M059J (cell line): ENCODE data around the gene ST6GALNAC6. TPM values are rescaled to one million over a fixed set of nuclear protein-coding genes. Genes with fewer than 3 reads are reported as not detected.

Experiments
- DNase-seq: peaks from one replicate; pipeline ENCODE4 v3.0.0-alpha.2; 2012; ENCODE audit warnings: low read depth
- total RNA-seq: library from RNA; depleted of rRNA; stranded (reverse); fragments of >200 nt; shearing (Covaris generic); gene quantifications from 2 replicates; pipeline ENCODE4 v1.2.3, GENCODE V29; 2014; rRNA removed

Gene ST6GALNAC6
- 15.9 and 29.4 TPM in 2 replicates for total RNA-seq

DNA sequence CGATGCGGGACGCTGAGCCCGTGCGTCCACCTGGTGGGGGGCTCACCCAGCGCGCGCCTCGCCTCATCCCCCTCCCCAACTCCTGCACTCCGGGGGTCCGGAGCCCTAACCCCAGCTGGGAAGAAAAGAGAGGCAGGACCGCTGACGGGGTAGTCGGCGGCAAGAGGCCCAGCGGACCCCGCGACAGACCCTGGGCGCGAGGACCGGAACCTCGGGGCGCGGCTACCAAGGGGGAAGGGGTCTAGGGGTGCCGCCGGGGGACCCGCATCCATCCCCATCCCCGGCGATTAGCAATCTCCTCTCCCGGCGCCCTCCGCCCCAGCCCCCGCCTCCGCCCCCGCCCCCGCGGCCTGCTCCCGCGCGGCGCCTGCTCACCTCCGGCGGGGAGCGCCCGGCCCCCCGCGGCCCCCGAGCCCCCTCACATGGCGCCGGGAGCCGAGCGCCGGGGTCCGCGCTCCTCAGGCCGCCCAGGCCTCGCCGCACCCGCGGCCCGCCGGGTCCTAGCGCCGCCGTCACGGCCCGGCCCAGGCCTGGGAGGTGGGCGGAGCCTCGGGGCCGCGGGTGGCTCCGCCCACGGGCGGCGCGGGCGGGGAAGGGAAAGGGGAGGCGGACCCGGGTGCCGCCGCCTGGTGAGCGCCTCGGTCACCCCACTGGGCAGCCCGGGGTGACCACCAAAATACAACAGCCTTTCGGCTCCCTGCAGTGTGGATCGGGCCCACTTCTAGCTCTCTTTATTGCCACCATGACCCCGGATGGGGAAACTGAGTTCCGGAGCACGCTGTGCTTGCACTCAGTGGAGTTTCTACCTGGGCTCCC lies at the start of gene ST6GALNAC6:
Gene ST6GALNAC6, minus strand, starts transcription at position 476 of the 816 bp plus-strand sequence. CDS start 1,622 bp downstream, outside the sequence.
- peak; percentile 73 for DNase-seq

DNA sequence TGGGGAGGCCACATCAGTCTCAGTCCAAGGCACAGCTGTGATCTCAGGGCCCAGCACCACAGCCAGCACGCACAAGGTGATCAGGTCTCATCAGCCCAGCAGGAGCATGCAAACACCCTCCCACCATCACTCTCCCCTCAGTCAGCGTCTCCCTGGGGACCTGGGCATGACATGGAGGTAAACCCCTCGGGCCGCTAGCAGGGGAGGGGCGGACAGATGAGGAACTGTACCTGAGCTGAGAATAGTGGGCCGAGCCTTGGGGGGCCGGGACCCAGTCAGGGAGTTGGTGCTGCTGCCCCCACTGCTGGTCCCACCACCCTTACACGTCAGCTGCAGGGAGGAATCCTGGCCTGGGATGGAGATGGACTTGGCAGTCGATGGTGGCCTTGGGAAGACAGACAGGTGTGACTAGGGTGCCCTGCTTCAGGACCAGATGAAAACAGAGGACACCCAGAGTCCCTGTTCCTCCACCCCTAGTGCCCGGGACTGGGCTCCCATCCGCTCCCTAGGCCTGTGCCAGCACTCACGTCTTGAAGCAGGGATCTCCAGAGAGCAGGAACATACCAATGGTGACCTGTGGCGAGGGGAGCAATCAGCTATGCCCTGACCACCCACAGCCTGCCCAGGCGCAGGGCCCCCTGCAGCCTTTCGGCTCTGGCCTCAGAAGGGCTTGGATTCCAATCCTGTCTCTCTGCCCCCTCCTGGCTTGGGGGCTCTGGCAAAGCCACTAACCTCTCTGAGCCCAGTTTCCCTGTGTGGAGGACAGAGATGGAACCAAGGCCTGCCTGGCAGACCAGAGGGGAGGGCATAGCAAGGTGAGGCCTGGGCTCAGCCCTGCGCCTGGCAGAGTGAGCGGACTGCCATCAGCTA lies 48.7 kb upstream of the ST6GALNAC6 start:
- DNase-seq: no peak

GRCh38 chr9:127946728-127947127 lies 47.3 kb upstream of the ST6GALNAC6 start:
- DNase-seq: no peak

DNA sequence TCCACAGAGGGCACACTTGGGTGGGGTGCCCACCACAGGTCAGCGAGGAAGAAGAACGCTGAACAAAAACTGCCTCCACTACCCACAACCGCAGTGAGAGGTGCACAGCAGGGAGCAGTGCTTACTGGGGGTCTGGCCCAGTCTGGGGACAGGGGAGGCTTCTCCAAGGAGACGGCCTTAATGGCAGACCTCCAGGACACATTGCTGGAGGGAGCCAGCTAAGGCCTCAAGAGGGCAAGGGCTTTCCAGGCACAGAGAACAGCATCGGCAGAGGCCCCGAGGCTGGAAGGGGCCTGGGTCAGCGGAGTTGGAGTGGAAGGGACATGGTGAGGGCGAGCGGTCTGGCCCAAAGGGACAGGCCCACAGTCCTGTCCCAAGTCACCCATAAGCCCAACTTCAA lies 46.5 kb upstream of the ST6GALNAC6 start:
- DNase-seq: no peak

- DNase-seq: no peak
Observed at GRCh38 chr9:127945338-127945737, 45.9 kb upstream of the ST6GALNAC6 start.

DNA sequence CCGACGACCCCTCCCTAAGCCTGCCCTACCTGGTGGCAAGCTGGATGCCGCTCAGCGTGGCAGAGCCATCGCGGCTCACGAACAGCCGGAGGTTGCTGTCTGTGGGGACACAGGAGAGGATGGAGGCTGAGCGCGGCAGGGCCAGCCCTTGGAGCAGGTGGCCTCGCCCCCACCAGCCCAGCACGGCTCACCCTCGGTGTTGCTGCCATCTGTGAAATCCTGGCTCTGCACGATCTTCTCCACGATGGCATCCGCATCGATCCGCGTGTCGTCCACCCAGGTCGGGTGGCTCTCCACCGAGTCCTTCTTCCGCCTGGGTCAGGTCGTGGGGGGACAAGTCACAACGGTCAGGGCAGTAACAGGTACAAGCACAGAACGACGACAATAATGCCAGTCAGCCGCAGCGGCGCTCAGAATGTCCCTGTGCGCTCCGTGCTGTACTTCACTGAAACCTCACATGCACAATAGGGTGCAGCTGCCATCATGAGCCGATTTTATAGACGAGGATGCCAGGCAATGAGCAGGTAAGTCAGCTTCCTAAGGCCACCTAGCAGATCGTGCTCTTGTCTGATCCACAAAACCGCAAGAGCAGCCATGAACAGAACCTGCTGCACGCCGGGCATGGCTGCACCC lies 45.3 kb upstream of the ST6GALNAC6 start:
- DNase-seq: no peak

DNA sequence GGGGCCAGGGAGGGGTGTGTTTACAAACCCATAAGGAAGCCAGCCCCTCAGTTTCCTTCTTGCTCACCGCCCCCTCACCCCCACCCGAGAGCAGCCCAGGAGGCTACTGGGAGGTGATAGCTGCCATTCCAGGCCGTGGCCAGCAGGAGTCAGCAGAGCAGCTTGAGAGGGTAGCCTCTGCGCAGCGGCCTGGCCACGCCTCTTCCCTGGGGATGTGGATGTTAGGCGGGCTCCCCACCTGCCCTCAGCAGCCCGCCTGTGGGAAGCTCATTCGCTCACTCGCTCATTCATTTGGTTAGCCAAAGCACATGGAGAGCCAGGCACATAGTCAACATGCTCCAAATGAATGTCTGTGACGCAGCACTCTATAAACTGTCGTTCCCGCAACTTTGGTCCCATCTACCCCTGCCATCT lies 44.3 kb upstream of the ST6GALNAC6 start:
- DNase-seq: peak; percentile 54

DNA sequence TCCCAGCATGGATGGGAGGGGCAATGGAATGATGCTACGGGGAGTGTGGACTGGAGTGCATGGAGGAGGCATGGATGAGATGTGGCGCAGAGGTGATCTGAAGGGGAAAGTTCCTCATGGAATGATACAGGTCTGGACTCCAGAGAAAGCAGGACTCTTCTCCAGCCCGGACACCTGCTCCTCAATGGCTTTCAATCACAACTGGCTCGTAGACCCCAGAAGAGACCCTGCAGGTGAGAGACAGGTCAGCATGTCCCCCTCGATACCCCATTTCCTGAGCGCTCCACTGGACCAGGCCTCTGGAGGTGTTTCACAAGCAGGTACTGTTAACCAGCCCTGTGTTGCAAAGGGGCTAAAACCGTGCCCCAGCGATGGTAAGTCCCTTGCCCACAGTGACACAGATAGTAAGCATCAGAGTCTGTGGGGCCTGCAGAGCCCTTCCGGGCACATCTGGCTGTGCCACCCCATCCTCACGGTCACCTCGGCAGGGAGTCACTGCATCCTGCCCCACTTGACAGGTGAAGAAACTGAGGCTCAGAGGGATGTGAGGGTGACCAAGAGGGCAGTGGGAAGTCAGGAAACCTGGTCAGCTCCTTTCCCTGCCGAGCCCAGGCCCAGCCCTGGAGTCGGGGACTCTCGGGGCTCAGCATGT lies 43.7 kb upstream of the ST6GALNAC6 start:
- DNase-seq: no peak

GRCh38 chr9:127942216-127943010 lies 43.0 kb upstream of the ST6GALNAC6 start:
- peak; percentile 39 for DNase-seq

GRCh38 chr9:127941961-127942215 lies 42.5 kb upstream of the ST6GALNAC6 start:
- DNase-seq: no peak

DNA sequence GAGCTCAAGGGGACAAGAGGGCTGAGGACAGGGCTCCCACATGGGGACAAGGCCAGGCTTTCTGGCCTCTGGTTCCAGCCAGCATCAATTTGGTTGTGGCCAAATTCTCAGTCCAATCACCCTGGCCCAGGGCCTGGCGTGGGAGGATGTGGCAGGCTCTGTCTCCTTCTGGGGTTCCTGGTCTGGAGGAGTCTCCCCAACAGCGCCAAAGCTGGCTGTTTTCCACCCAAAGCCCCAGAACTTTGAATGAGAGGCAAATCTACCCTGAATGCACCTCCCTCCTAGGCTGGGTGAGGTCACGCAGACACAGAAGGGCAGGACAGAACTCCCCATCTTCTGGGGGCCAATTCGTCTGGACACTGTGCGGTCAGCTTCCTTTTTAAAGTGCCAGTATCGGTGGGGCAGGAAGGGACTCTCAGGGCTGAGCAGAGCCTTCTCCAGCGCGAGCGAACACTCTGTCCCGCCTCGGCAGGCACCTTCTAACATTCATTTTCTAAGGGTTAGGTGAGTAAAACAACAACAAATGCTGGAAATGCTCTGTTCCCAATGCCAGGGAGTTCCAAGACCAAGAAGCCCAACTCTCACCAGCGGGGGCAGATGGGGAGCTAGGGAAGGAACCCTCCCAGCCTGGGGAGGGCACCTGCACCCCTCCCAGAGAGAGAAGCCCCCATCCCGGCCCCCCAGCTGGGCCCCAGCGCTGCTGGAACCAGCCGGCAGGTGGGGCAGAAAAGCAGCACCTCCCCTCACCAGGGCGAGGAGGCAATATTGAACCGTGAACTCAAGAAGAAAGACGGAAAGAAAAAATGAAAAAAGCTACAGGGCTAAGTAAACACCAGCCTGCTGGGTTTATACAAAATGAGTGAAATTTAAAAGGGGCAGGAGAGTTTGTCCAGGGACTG lies 41.9 kb upstream of the ST6GALNAC6 start:
- DNase-seq: no peak

DNA sequence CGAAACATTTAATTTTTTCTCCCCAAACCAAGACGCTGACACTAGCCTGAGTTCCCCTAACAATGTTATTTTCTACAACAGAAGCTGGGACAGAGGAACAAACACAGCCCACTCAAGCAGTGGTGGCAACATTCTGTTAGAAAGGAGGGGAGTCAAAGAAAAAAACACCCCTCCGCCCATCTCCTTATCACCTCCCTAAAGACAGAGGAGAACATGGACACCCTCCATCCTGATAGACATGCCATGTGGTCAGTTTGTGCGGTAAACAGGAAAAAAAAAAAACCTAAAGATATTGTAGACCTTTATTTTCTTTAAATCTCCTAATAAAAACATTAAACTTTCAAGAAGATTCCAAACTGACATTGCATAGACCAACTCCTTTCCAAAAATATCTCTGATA lies 41.2 kb upstream of the ST6GALNAC6 start:
- DNase-seq: no peak

- no peak for DNase-seq
Observed at GRCh38 chr9:127938298-127938690, 38.9 kb upstream of the ST6GALNAC6 start.

DNA sequence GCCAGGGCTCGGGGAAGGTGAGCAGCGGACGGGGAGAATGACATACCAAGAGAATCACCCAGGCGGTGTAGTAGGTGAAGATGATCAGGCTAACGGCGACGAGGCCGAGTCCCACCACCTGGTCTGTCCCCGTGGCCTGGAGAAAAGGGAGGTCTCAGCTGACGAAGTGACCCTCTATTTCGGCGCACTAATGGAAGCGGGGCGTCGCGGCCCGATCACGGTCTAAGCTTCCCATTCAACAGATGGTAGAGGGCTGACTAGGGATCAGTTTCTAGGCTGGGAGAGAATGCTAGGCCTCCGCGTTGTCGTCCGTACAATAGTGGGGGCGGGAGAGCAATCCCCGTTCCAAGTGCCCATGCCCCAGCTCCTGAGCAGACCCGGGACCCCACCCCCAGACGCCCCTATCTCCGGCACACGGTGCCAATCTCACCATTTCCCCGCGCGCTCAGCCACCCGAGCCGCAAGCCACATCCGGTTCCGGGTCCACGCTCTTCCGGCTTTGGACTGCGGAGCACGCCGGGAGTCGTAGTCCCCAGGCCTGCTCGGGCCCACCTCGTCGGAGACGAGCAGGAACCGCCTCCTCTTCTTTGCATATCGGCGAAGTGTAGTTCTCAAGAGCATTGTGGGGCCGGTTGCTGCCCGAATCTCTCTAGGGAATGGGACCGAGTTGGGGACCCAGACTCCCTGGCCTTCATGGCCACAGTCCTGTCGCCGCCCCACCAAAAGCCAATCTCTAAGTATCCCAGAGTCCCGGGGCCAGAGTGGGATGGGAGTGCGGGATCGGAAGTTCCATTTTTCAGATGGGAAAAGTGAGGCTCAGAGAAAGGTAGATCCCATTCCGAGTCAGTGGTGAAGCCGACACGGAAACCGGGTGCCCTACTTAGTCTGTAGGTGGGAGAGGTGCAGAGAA lies 38.2 kb upstream of the ST6GALNAC6 start, which contains the start of gene DPM2:
Gene DPM2, minus strand, starts transcription at position 467 of the 910 bp plus-strand sequence. Its CDS starts 34 bp downstream, at position 433.
- peak; percentile 85 for DNase-seq

DNA sequence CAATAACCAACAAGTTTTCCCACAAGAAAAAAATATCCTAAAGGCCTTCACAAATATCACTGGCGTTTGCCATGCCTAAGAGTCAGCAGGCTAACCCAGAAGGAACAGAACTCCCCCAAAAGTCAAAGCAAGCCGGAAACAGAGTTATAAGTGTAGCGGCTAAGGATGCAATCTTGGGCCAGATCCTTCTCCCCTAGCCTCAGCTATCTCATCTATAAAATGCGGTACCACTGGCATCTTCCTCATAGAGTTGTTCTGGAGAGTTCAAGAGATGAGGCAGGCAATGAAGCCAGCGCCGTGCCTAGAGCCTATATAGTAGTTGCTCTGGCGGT lies 37.6 kb upstream of the ST6GALNAC6 start:
- DNase-seq: no peak

DNA sequence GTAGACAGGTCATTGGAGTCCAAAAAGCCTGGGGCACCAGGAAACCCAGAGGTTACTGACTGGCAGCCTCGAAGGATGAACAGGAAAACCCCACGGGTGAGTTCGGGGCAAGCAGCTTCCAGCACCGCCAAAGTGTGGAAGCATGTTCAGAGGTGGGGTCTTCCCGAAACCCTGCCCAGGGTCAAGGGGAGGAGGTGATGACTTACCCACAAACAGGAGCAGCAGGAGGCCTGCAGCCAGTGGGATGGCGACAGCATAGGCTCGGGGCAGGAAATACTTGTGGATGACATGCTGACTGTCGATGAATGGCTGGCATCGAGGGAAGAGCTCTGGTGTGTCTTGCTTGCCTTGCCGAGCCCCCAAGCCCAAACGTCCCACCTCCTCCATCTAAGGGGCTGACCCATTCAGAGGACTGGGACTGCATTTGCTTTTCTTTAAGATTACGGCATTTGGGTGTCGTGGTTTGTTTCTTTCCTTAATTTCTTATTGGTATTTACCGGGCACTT lies 37.0 kb upstream of the ST6GALNAC6 start:
- no peak for DNase-seq

GRCh38 chr9:127935765-127936221 lies 36.4 kb upstream of the ST6GALNAC6 start:
- DNase-seq: no peak

GRCh38 chr9:127934986-127935385 lies 35.6 kb upstream of the ST6GALNAC6 start:
- no peak for DNase-seq

DNA sequence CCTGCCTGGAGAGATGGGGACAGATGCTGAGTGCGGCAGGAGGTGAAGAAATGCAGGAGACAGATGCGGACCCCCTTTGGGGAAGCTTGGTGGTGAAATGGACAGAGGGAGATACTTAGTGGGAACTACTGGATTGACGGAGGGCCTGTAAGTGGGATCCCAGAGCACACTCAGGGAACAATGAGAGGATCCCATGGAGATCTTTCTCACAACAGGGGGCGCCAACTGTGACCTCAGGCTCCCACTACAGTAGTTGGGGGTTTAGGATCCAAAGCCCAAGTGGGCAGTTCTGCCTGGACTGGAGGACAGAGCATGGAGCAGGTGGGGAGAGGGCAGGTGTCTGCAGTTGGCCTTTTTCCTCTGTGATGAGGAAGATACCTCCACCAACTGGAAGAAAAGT lies 34.8 kb upstream of the ST6GALNAC6 start:
- DNase-seq: no peak
